ENCODE measurements around the gene ASCC1.
A peak's percentile ranks its signal among the peaks of the same experiment; 100 is the strongest.
"Not testable (repeated sequence)": the region's sequence is repeated elsewhere in the genome, so short reads cannot be mapped to it uniquely, and the experiment has no call there.

Gene ASCC1

GRCh38 chr10:72170263-72170662 is 45.8 kb downstream of the ASCC1 start:
- no peak for DNase-seq (ENCODE audit: low read depth)

- DNase-seq (ENCODE audit: low read depth): no peak
These were observed 49.0 kb downstream of the ASCC1 start for GRCh38 chr10:72167118-72167517.

GRCh38 chr10:72164617-72165016 is 51.5 kb downstream of the ASCC1 start:
- DNase-seq (ENCODE audit: low read depth): peak; percentile 75

- DNase-seq (ENCODE audit: low read depth): peak; percentile 77
These were observed 53.1 kb downstream of the ASCC1 start for GRCh38 chr10:72162978-72163377.

- no peak for DNase-seq (ENCODE audit: low read depth)
These were observed 57.9 kb downstream of the ASCC1 start for GRCh38 chr10:72158176-72158575.

- no peak for DNase-seq (ENCODE audit: low read depth)
These were observed 59.9 kb downstream of the ASCC1 start for GRCh38 chr10:72156223-72156622.

- no peak for DNase-seq (ENCODE audit: low read depth)
These were observed 63.8 kb downstream of the ASCC1 start for GRCh38 chr10:72152286-72152685.

GRCh38 chr10:72150746-72151478 is 65.2 kb downstream of the ASCC1 start:
- DNase-seq (ENCODE audit: low read depth): not testable (repeated sequence)

GRCh38 chr10:72147324-72147584 is 68.8 kb downstream of the ASCC1 start:
- DNase-seq (ENCODE audit: low read depth): not testable (repeated sequence)

- peak; percentile 47 for DNase-seq (ENCODE audit: low read depth)
These were observed 69.3 kb downstream of the ASCC1 start for GRCh38 chr10:72146559-72147323.

- no peak for DNase-seq (ENCODE audit: low read depth)
These were observed 70.0 kb downstream of the ASCC1 start for GRCh38 chr10:72146071-72146470.

- no peak for DNase-seq (ENCODE audit: low read depth)
These were observed 70.4 kb downstream of the ASCC1 start for GRCh38 chr10:72145657-72146056.

- no peak for DNase-seq (ENCODE audit: low read depth)
These were observed 75.2 kb downstream of the ASCC1 start for GRCh38 chr10:72140850-72141249.

- DNase-seq (ENCODE audit: low read depth): no peak
These were observed 75.9 kb downstream of the ASCC1 start for GRCh38 chr10:72140174-72140573.

GRCh38 chr10:72137583-72137982 is 78.5 kb downstream of the ASCC1 start:
- DNase-seq (ENCODE audit: low read depth): no peak

- not testable (repeated sequence) for DNase-seq (ENCODE audit: low read depth)
These were observed 79.9 kb downstream of the ASCC1 start for GRCh38 chr10:72136225-72136624.

- DNase-seq (ENCODE audit: low read depth): no peak
These were observed 81.0 kb downstream of the ASCC1 start for GRCh38 chr10:72134785-72135767.

- peak; percentile 40 for DNase-seq (ENCODE audit: low read depth)
These were observed 82.6 kb downstream of the ASCC1 start for GRCh38 chr10:72133517-72133916.

- no peak for DNase-seq (ENCODE audit: low read depth)
These were observed 83.2 kb downstream of the ASCC1 start for GRCh38 chr10:72132854-72133253.

GRCh38 chr10:72127571-72127970 is 88.5 kb downstream of the ASCC1 start:
- no peak for DNase-seq (ENCODE audit: low read depth)

GRCh38 chr10:72126872-72127232 is 89.2 kb downstream of the ASCC1 start:
- DNase-seq (ENCODE audit: low read depth): no peak

GRCh38 chr10:72126184-72126871 is 89.7 kb downstream of the ASCC1 start:
- DNase-seq (ENCODE audit: low read depth): peak; percentile 64

Data from fibroblast of gingiva (primary cell).